NCI-H446 (cell line): ENCODE results near the gene BABAM2.

ENCODE experiments used
- DNase-seq, 2 experiments: peaks; one replicate each; lab custom pipeline; 2025; lab: John Stamatoyannopoulos, UW

The BABAM2 gene

GRCh38 chr2:28209261-28209691, 318.7 kb downstream of the BABAM2 start:
- DNase-seq = no peak

DNA sequence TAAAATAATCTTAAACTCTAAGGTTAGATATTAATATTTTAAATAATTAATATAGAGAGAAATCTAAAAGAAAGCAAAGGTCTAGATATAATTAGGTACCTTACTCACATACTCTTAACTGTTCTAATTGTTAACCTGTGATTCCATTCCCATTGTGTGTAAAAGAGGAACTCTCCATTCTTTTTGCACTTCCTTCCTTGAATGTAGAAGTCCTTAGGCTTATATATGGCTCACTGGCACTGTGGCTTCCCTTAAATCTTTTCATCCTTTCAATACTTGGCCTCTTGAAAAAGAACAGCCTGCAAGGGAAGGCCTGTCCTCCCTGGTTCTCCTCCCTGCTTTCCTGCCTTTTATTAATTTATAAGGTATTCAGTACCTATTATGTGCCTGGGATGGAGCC, 319.3 kb downstream of the BABAM2 start:
- no peak for DNase-seq

DNA sequence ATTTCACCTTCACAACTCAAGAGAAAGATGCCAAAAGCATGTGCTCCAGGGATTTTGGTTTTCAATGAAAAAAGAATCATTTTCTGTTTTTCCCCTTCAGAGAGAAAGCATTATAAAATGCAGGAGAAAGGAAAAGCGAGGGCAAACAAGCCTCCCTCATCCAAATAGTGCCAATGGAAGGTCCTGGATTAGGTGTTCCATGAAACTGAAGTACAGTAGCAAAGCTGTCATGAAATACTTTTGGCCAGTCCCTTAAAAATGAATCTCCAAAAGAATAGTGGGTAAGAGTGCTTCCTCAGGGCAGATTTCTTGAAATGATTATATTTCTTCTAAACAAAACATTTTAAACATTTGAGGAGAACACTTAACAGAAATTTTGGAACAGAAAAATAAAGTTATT, 320.0 kb downstream of the BABAM2 start:
- no peak for DNase-seq

GRCh38 chr2:28216331-28216730, 325.8 kb downstream of the BABAM2 start:
- peak; percentile 2 to 19 for DNase-seq

DNA sequence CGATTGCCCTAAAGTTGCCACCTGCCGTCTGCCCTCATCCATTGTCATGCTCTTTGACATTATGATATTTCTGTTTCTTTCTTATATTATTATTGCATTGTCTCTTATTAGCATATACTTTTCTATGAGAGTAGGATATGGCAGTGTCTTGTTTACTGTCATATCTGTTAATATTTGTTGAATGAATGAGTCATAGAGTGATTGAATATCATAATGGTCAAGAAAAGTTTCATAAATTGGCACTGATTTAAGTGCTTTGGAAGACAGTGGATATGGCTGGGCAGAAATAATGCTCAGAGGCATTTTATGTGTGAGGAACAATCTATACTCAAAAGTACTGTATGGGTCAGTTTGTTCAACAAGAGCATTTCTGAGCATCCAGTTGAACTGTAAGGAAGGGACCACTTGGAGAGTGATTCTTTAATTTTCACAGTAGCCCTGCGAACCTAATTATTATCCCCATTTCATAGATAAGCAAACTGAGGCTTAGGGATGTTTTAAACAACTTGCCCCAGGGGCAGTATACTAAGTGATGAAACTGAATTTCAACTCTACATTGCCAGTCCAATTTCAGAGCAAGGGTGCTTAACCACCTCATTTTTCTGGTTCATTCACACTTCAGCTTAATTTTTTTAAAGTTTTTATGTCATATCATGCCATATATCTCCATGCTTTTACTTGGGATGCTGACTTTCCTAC, 326.7 kb downstream of the BABAM2 start:
- no peak for DNase-seq

DNA sequence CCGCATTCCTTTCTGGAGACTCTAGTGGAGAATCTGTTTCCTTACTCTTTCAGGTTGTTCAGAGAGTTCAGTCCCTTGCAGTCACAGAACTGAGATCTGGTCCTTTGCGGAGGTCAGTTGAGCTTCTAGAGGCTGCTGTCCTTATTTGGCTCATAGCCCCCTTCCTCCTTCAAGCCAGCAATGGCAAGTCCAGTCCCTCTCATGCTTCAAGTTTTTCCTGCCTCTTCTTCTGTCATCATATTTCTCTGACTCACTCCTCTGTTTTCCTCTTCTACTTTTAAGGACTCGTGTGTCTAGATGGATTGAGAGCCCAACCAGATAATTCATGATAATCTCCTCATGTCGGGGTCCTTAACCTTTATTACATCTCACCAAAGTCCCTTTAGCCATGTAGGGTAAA, 328.6 kb downstream of the BABAM2 start:
- DNase-seq = no peak

GRCh38 chr2:28219758-28220368, 329.3 kb downstream of the BABAM2 start:
- no peak for DNase-seq

GRCh38 chr2:28224648-28225472, 334.3 kb downstream of the BABAM2 start:
- no peak for DNase-seq

- no peak for DNase-seq
Observed at GRCh38 chr2:28225473-28226080, 335.0 kb downstream of the BABAM2 start.

- DNase-seq = no peak
Observed at GRCh38 chr2:28226558-28226957, 336.0 kb downstream of the BABAM2 start.

DNA sequence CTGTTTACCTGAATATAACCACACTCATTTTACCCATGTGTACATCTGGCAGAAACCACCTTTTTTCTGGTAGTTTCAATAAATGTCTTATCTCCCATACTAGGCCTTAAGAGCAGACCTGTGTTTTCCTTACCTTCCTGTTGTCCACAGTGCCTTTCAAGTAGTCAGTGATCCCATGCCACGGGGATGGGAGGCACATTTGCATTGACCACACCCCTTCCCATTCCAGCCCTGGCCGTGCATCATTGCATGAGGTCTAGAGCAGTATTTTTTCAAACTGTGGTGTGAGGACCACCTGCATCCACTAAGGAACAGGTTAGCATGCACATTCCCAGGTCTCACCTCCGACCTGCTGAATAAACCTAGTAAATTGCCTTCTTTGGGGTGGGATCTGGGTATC, 337.0 kb downstream of the BABAM2 start:
- DNase-seq = no peak

- no peak for DNase-seq
Observed at GRCh38 chr2:28228434-28228995, 338.0 kb downstream of the BABAM2 start.

GRCh38 chr2:28231110-28231631, 340.6 kb downstream of the BABAM2 start:
- no peak for DNase-seq

- DNase-seq = no peak
Observed at GRCh38 chr2:28232295-28232694, 341.8 kb downstream of the BABAM2 start.

DNA sequence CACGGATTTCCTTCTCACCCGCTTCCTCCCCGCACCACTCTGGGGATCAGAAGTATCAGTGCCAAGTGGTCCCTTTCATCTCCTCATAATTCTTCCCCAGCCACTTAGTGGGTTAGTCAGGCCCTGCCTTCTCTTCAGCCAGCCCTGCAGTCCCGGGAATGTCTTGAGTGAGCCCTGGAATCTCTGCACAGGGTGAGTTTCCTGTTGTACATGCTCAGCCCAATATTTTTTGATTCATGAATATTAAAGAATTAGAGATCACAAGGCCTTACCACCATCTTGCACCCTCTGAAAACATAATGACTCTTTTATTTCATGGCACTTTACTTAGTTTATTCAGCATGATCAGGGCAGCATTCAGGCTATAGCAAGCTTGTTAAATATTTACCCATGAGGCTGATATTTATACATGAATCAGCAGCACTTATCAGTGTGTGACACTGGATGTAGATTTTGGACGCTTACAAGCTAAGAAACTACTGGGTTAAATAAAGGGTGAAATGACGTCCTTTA, 342.7 kb downstream of the BABAM2 start:
- DNase-seq = no peak

GRCh38 chr2:28234807-28235206, 344.3 kb downstream of the BABAM2 start:
- no peak for DNase-seq

- no peak for DNase-seq
Observed at GRCh38 chr2:28239207-28239606, 348.7 kb downstream of the BABAM2 start.

DNA sequence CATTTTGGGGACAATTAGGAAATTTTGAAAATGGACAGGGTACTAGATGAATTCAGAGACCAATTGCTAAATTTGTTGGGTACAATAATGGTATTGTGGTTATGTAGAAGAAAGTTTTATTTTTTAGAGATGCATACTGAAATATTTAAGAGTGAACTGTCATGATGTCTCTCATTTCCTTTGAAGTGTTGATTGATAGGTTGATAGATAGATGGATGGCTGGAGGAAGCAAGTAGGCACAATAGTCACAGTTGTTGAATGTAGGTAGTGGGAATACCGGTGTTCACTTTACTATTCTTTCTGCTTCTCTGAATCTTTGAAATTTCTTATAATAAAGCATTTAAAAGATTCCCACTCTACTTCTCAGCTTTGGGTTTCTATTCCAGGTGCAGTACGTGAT, 350.4 kb downstream of the BABAM2 start:
- no peak for DNase-seq

DNA sequence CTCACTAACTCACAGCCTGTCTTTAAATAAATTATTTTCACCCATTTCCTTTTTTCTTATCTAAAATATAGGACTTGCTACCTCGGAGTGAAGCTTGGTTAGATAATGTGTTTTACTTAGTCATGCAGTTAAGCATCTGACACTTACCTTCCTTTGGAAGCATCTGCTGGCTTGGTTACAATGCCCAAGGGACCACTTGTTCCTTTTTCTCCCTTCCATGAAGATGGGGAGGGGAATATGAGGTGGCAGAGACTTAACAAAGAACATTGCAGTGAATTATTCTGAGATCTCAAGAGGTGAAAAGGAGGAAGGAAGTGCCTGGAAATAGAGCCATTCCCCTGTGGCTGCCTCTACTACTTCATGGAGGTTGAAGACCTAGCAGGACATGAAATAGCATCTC, 356.8 kb downstream of the BABAM2 start:
- no peak for DNase-seq

- DNase-seq = no peak
Observed at GRCh38 chr2:28247734-28248133, 357.2 kb downstream of the BABAM2 start.

GRCh38 chr2:28248511-28248910, 358.0 kb downstream of the BABAM2 start:
- DNase-seq = no peak

GRCh38 chr2:28250006-28250405, 359.5 kb downstream of the BABAM2 start:
- DNase-seq = no peak
